Osteocyte (in vitro differentiated cells): ENCODE measurements around the gene TSPAN18. TPM values are rescaled to one million over a fixed set of nuclear protein-coding genes. Genes with fewer than 3 reads are reported as not detected.

Experiments
- DNase-seq: peaks from one replicate; pipeline ENCODE4 v3.0.0; 2021; ENCODE audit warnings: mixed read lengths; ENCODE audit not compliant: unreplicated experiment; ENCODE audit errors: extremely low spot score
- H3K27ac Mint-ChIP-seq: one replicate; pipeline ENCODE4 v1.8.0; 2021; ENCODE audit warnings: mild to moderate bottlenecking, mixed read lengths; ENCODE audit not compliant: unreplicated experiment
- H3K27me3 Mint-ChIP-seq: one replicate; pipeline ENCODE4 v1.8.0; 2021; ENCODE audit warnings: mixed read lengths; ENCODE audit not compliant: unreplicated experiment
- H3K36me3 Mint-ChIP-seq: one replicate; pipeline ENCODE4 v1.8.0; 2021; ENCODE audit warnings: mixed read lengths; ENCODE audit not compliant: unreplicated experiment
- H3K4me1 Mint-ChIP-seq: one replicate; pipeline ENCODE4 v1.8.0; 2021; ENCODE audit warnings: mixed read lengths; ENCODE audit not compliant: unreplicated experiment
- H3K4me3 Mint-ChIP-seq: one replicate; pipeline ENCODE4 v1.8.0; 2021; ENCODE audit warnings: mild to moderate bottlenecking, moderate library complexity, mixed read lengths; ENCODE audit not compliant: unreplicated experiment
- H3K9me3 Mint-ChIP-seq: one replicate; pipeline ENCODE4 v1.8.0; 2021; ENCODE audit warnings: mixed read lengths; ENCODE audit not compliant: unreplicated experiment
- total RNA-seq: library from RNA; stranded (reverse); gene quantifications from 2 replicates; pipeline ENCODE4 v1.2.1, GENCODE V29; 2021
- TF ChIP-seq, protein P1 (sequence below): fragments of 200-600 bp; sonication (generic); IDR thresholded peaks from 2 replicates; pipeline ENCODE4 v1.5.0; 2021; ENCODE audit warnings: antibody characterized with exemption, mild to moderate bottlenecking, moderate library complexity

The TSPAN18 gene
- total RNA-seq, 1 donor from 2014 or later = 13.4 TPM

DNA sequence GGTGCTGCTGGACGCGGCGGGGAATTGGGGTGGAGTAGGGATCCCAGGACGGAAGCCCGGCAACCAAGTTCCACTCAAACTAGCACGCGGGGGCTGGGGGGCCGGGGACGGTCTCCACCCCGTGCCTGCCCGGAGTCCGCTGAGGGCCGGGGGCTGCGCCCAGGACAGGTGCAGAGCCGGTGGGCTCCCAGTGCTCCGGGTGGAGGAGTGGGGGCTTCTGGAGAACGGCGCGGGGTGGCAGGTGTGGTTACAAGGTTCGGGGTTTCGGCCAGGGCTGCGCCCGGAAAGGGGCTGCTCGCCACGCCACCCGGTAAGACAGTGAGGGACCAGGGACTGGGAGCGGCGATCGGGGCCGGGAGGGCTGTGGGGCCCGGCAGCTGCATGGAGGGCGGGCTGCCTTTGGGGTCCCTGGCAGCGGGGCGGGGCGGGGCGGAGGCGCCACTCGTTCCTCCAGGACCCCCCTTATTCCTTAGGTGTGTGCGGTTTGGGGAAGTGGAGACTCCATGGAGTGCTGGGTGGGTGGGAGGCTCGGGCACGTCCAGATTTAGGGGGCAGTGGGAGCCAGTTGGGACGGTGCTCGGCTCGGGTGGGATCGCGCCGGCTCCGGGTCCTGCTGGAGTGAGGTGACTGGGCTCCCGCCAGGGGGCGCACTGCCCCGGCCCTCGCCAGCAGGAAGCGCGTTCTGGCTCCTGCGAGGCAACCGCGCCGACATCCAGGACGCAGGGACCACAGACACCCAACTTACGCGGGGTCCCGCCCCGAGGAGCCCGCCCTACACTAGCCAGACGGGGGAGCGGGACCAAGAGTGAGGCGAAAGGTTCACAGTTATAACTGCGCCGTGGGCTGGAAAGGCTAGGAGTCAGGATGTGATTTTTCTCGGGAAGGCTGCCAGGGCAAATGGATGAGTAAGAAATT is 868 bp downstream of the TSPAN18 start:
- H3K27me3 Mint-ChIP-seq = no peaks in the 10 kb centered on the region
- no peaks in the 10 kb centered on the region for H3K9me3 Mint-ChIP-seq
- H3K4me3 Mint-ChIP-seq = peak overlapping the region; percentile 77
- no peaks in the 10 kb centered on the region for H3K36me3 Mint-ChIP-seq
- peak; percentile 94 for DNase-seq
- peaks cover 46% of the 10 kb centered on the region for H3K4me1 Mint-ChIP-seq
- H3K27ac Mint-ChIP-seq = peak overlapping the region; percentile 56
- TF ChIP-seq, protein P1, sequence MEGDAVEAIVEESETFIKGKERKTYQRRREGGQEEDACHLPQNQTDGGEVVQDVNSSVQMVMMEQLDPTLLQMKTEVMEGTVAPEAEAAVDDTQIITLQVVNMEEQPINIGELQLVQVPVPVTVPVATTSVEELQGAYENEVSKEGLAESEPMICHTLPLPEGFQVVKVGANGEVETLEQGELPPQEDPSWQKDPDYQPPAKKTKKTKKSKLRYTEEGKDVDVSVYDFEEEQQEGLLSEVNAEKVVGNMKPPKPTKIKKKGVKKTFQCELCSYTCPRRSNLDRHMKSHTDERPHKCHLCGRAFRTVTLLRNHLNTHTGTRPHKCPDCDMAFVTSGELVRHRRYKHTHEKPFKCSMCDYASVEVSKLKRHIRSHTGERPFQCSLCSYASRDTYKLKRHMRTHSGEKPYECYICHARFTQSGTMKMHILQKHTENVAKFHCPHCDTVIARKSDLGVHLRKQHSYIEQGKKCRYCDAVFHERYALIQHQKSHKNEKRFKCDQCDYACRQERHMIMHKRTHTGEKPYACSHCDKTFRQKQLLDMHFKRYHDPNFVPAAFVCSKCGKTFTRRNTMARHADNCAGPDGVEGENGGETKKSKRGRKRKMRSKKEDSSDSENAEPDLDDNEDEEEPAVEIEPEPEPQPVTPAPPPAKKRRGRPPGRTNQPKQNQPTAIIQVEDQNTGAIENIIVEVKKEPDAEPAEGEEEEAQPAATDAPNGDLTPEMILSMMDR = peak; percentile 99

DNA sequence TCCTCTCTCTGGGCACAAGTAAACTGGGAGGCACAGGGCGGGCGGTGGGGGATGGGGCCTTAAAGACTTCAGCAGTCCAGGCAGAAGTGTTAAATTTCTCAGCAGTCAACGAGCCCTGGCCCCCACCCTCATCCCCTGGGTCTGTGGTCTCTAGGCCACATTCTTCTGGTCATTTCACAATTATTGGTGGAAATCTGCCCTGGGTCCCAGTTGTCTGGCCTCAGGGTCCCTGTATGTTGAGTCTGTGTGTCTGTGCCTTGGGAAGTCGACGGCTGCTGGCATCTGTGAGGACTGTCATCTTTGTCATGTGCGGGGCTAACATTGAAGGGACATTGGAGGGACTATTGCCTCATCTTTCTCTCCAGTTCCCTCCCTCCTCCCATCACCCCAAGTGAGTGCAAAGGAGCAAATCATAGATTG is 1.7 kb downstream of the TSPAN18 start:
- no peaks in the 10 kb centered on the region for H3K36me3 Mint-ChIP-seq
- peaks cover 46% of the 10 kb centered on the region for H3K4me1 Mint-ChIP-seq

DNA sequence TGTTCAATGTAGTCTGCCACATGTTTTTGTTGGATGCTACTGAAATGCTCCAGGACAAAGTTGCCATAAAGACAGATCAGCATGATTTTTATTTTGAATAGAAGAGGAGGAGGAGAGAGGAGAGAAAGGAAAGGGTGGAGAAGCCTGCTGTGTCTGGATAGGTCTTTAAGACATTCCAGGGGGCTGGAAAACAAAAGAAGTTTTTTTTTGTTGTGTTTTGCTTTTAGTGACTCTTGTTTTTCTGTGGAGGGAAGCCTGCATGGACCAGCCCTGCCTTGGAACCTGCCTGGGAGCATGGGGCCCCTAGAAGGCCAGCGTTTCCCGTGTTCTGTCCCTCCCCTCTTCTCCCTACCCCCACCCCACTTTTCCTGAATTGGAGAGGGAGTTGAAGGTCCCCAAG is 2.3 kb downstream of the TSPAN18 start:
- Mint-ChIP-seq H3K36me3 (no peaks in the 10 kb centered on the region), H3K4me3 (peak overlapping the region; percentile 77), H3K27ac (peak overlapping the region; percentile 60), H3K27me3 (no peaks in the 10 kb centered on the region), H3K9me3 (no peaks in the 10 kb centered on the region), H3K4me1 (peaks cover 49% of the 10 kb centered on the region)
- TF ChIP-seq, protein P1 = no peak
- DNase-seq = no peak

More for the DNA sequence above, 1.7 kb downstream of the TSPAN18 start:
- TF ChIP-seq, protein P1 = no peak
- Mint-ChIP-seq H3K27me3 (no peaks in the 10 kb centered on the region), H3K4me3 (peak overlapping the region; percentile 77), H3K9me3 (no peaks in the 10 kb centered on the region), H3K27ac (peak overlapping the region; percentile 60)
- DNase-seq = no peak

DNA sequence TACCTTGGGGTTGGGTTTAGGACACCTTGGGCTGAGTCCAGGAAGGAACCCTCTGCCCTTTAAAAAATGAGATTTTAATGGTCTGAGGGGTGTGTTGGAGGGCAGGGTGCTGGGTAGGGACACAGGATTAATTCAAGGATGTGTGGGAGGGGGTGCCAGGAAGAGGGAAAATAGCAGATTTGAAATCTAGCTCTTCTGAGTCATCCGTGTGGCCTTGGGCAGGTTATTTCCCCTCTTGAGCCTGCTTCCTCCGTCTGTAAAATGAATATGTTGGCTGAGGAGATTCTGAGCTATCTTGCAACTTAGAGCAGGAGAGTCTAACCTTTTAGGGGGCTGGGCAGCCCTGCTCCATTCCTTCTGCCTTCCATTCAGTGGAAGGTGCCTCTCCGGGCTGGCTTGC is 3.0 kb downstream of the TSPAN18 start:
- H3K36me3 Mint-ChIP-seq = no peaks in the 10 kb centered on the region
- TF ChIP-seq, protein P1 = no peak
- H3K27ac Mint-ChIP-seq = no peak overlapping the region
- no peak for DNase-seq
- H3K27me3 Mint-ChIP-seq = no peaks in the 10 kb centered on the region
- H3K4me1 Mint-ChIP-seq = peaks cover 55% of the 10 kb centered on the region
- H3K4me3 Mint-ChIP-seq = no peak overlapping the region
- H3K9me3 Mint-ChIP-seq = no peaks in the 10 kb centered on the region

DNA sequence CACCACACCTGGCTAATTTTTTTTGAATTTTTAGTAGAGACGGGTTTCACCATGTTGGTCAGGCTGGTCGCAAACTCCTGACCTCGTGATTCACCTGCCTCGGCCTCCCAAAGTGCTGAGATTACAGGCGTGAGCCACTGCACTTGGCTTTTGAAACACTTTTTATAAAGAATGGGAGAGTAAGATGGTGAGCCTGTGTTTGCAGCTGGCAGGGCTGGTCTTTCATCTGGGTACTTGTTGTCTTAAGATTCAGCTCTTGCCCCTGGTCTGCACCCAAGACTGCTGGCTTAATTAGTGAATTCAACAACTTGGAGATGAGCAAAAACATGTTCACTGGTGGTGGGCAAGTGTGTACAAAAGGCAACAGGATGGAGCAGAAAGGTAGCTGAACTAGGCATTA is 4.0 kb downstream of the TSPAN18 start:
- DNase-seq = no peak
- Mint-ChIP-seq H3K4me1 (peaks cover 62% of the 10 kb centered on the region), H3K36me3 (no peaks in the 10 kb centered on the region), H3K4me3 (no peak overlapping the region), H3K27ac (no peak overlapping the region), H3K9me3 (no peaks in the 10 kb centered on the region), H3K27me3 (no peaks in the 10 kb centered on the region)
- TF ChIP-seq, protein P1 = no peak
